ENCODE measurements around the gene CSNK1G3. TPM values are rescaled to one million over a fixed set of nuclear protein-coding genes. Genes with fewer than 3 reads are reported as not detected.

The CSNK1G3 gene
- total RNA-seq, 1 experiment from 2014 or later, result 48.3 TPM

DNA sequence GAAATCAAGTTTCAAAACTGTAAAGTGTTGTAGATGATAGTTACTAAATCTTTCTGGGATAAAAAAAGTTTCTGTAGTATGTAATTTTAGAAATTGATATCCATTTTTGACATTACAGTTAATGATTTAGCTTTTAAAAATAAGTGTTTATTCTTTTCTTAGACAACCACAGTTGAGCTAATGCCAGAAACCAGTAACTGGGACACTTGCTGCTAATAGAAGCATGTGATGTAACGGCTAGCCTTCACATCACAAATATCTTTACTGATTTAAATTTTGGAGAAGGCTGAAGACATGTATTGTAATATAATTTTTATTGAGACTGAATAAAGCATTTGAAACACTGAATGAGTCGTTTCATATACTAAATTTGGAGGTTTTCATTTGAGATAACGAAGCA is 18.8 kb downstream of the CSNK1G3 start:
- Histone ChIP-seq H3K23ac (ENCODE audit: insufficient read length, low read depth, low read length) (no peak overlapping the region), H3K56ac (ENCODE audit: insufficient read length, low read depth, low read length) (no peak overlapping the region), H3K23me2 (ENCODE audit: insufficient read length, low read depth, low read length, poor library complexity, severe bottlenecking) (no peaks in the 10 kb centered on the region), H3K14ac (ENCODE audit: insufficient read depth, low read length) (no peak overlapping the region), H3K9me3 (ENCODE audit: control insufficient read depth, low read depth, low read length) (no peaks in the 10 kb centered on the region), H3K4me1 (ENCODE audit: insufficient read depth, low read length) (peaks cover 2% of the 10 kb centered on the region), H3K4me2 (ENCODE audit: insufficient read depth, insufficient read length, low read length) (no peak overlapping the region), H4K5ac (ENCODE audit: insufficient read length, low read depth, low read length) (no peak overlapping the region), H3K9ac (ENCODE audit: extremely low read depth, insufficient read length, low read length) (no peak overlapping the region), H4K8ac (replicated peaks; ENCODE audit: insufficient read length, low read depth, low read length) (no peak overlapping the region), H2AK5ac (ENCODE audit: insufficient read length, low read length) (no peak overlapping the region), H3K27ac (ENCODE audit: insufficient read length, low read depth, low read length) (no peak overlapping the region), H2BK5ac (ENCODE audit: insufficient read length, low read length) (no peak overlapping the region), H4K20me1 (ENCODE audit: control insufficient read depth, insufficient read depth, insufficient read length) (no peaks in the 10 kb centered on the region), H2BK120ac (ENCODE audit: low read depth, low read length, poor library complexity, severe bottlenecking) (no peak overlapping the region), H2BK20ac (ENCODE audit: low read depth, low read length, poor library complexity, severe bottlenecking) (no peak overlapping the region), H4K91ac (ENCODE audit: insufficient read length, low read depth, low read length) (no peak overlapping the region), H3K4ac (ENCODE audit: low read depth, low read length) (no peak overlapping the region), H2BK12ac (ENCODE audit: insufficient read length, low read depth, low read length) (no peak overlapping the region), H3K79me1 (ENCODE audit: insufficient read depth, low read depth, low read length, poor library complexity, severe bottlenecking) (peaks cover 7% of the 10 kb centered on the region), H3K18ac (ENCODE audit: insufficient read length, low read depth, low read length) (no peak overlapping the region), H3T11ph (ENCODE audit: low read length) (no peak overlapping the region), H2AFZ (ENCODE audit: low read length) (no peak overlapping the region), H3K27me3 (ENCODE audit: insufficient read depth, low read length) (no peaks in the 10 kb centered on the region), H2BK15ac (ENCODE audit: low read depth, low read length) (no peak overlapping the region), H3K79me2 (ENCODE audit: insufficient read depth, low read length) (peaks cover 5% of the 10 kb centered on the region; the same call in 1 of the 2 replicates)
- no peak overlapping the region for H3K27ac Mint-ChIP-seq
- no peaks in the 10 kb centered on the region for H3K9me3 Mint-ChIP-seq
- no peak for TF ChIP-seq CTCF (conservative IDR thresholded peaks at IDR 0.05)
- no peaks in the 10 kb centered on the region for H3K27me3 Mint-ChIP-seq (ENCODE audit: low read depth)
- no peaks in the 10 kb centered on the region for H3K36me3 Mint-ChIP-seq (ENCODE audit: insufficient read depth in 1 of 3, low read depth in 3 of 3)
- no peak for DNase-seq
- H3K4me1 Mint-ChIP-seq, result peaks cover 7 to 8% of the 10 kb centered on the region in 2 experiments
- no peak overlapping the region for H3K4me3 Mint-ChIP-seq
- no CpG with 5 or more reads among the region's 3 CpGs for WGBS (ENCODE audit: extremely low coverage, insufficient read length, low lambda C conversion rate)

All from H9 (cell line).